Natural killer cell (primary cell): ENCODE results near the gene VEGFB. TPM values are rescaled to one million over a fixed set of nuclear protein-coding genes. Genes with fewer than 3 reads are reported as not detected.

Experiments
- ATAC-seq, 3 donors: fragments of 150-1000 bp in 2 of 3; fragments of 200-7000 bp in 1 of 3; cut with Tn5 transposase; 1 replicate in 1 of 3; 2 replicates in 2 of 3; pipeline ENCODE4 v1.10.0; 2021; ENCODE audit warnings: mild to moderate bottlenecking in 2 of 3, moderate library complexity in 2 of 3
- DNase-seq, 2 donors: peaks; one replicate each; pipeline versions ENCODE4 v3.0.0 to v3.0.0-alpha.2; 2013 to 2021; ENCODE audit warnings: mixed read lengths in 1 of 2
- H3K27ac ChIP-seq: one replicate; pipeline ENCODE4 v1.5.1; 2013; ENCODE audit warnings: mild to moderate bottlenecking, low read length
- H3K27me3 ChIP-seq: one replicate; pipeline ENCODE4 v1.6.1; 2013; ENCODE audit warnings: low read length; ENCODE audit not compliant: control insufficient read depth, insufficient read depth
- H3K36me3 ChIP-seq: one replicate; pipeline ENCODE4 v1.6.1; 2013; ENCODE audit warnings: low read length; ENCODE audit not compliant: control insufficient read depth, insufficient read depth
- H3K4me1 ChIP-seq: one replicate; pipeline ENCODE4 v1.6.1; 2013; ENCODE audit warnings: low read length; ENCODE audit not compliant: control insufficient read depth, insufficient read depth
- H3K4me3 ChIP-seq: one replicate; pipeline ENCODE4 v1.5.1; 2013; ENCODE audit warnings: low read length
- H3K9me3 ChIP-seq: one replicate; pipeline ENCODE4 v1.6.1; 2013; ENCODE audit warnings: low read length; ENCODE audit not compliant: control insufficient read depth, insufficient read depth
- H3K27ac Mint-ChIP-seq, 2 donors: one replicate each; pipeline ENCODE4 v1.8.0; 2022; ENCODE audit warnings: mild to moderate bottlenecking in 2 of 2, mixed read lengths in 2 of 2, moderate library complexity in 1 of 2
- H3K27me3 Mint-ChIP-seq, 2 donors: one replicate each; pipeline ENCODE4 v1.8.0; 2022; ENCODE audit warnings: low read depth in 2 of 2, mixed read lengths in 2 of 2
- H3K36me3 Mint-ChIP-seq: one replicate; pipeline ENCODE4 v1.8.0; 2022; ENCODE audit warnings: mixed read lengths
- H3K4me1 Mint-ChIP-seq, 2 donors: one replicate each; pipeline ENCODE4 v1.8.0; 2022; ENCODE audit warnings: mixed read lengths in 2 of 2
- H3K4me3 Mint-ChIP-seq: one replicate; pipeline ENCODE4 v1.8.0; 2022; ENCODE audit warnings: mild to moderate bottlenecking, moderate library complexity, mixed read lengths
- H3K9me3 Mint-ChIP-seq, 2 donors: one replicate each; pipeline ENCODE4 v1.8.0; 2022; ENCODE audit warnings: mixed read lengths in 2 of 2
- CTCF ChIP-seq: fragments of 200-600 bp; IDR thresholded peaks from one replicate; pipeline ENCODE4 v1.8.0; 2022; ENCODE audit warnings: antibody characterized with exemption
- WGBS: methylation state at CpG from one replicate; pipeline ENCODE4 v1.1.7; 2013; ENCODE audit warnings: missing lambda C conversion rate; ENCODE audit not compliant: insufficient coverage; 5-methylcytosine and 5-hydroxymethylcytosine counted together
- intact Hi-C: fragments of 100-400 bp; cut with micrococcal nuclease; formaldehyde crosslinking; loops from one replicate; pipeline ENCODE4 v1.14.2; 2022
- total RNA-seq, 4 donors: library from RNA; stranded (reverse); fragments of 120-200 nt in 1 of 4; gene quantifications; one replicate each; pipeline versions ENCODE4 v1.2.3 to v1.2.4, GENCODE V29; 2013 to 2022

The VEGFB gene
- total RNA-seq, 3 donors from 2014 or later (not counting 1 experiment from before 2014, with no cell fraction given): 30.7 to 38.7 (median 37.3) TPM

DNA sequence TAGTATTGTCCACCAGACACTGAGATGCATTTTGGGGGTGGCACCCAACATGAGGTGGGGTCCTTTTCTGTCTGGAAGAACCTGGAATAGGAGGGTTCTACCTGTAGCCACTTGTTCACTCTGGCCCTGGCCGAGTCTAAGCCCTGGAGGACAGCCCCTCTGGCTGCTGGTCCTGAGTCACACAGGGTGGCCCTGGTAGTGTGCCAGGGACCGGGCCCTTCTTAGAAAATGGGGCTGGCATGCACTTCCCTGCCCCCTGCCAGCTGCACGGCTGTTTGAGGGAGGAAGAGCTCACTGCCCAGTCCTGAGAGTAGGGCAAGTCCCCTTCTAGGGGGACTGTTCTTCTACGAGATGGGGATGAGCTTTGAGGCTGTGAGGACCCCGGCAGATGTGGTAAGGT lies 19.1 kb downstream of the VEGFB start:
- H3K36me3 ChIP-seq: peaks cover 6% of the 10 kb centered on the region
- no peaks in the 10 kb centered on the region for H3K27me3 ChIP-seq
- intact Hi-C loops: no loop called here
- H3K4me3 Mint-ChIP-seq: no peak overlapping the region
- no peak overlapping the region for H3K27ac Mint-ChIP-seq
- peaks cover 27% of the 10 kb centered on the region for H3K4me1 ChIP-seq
- no peak for TF ChIP-seq CTCF
- no peak overlapping the region for H3K27ac ChIP-seq
- DNase-seq: no peak
- no peaks in the 10 kb centered on the region for H3K27me3 Mint-ChIP-seq
- H3K36me3 Mint-ChIP-seq: no peaks in the 10 kb centered on the region
- H3K4me1 Mint-ChIP-seq: peaks cover 0 to 15% of the 10 kb centered on the region in 2 donors
- ATAC-seq: no peak
- H3K9me3 ChIP-seq: no peaks in the 10 kb centered on the region
- no peaks in the 10 kb centered on the region for H3K9me3 Mint-ChIP-seq
- WGBS: 83% methylated on average over 5 of the region's 5 CpGs
- H3K4me3 ChIP-seq: no peak overlapping the region

DNA sequence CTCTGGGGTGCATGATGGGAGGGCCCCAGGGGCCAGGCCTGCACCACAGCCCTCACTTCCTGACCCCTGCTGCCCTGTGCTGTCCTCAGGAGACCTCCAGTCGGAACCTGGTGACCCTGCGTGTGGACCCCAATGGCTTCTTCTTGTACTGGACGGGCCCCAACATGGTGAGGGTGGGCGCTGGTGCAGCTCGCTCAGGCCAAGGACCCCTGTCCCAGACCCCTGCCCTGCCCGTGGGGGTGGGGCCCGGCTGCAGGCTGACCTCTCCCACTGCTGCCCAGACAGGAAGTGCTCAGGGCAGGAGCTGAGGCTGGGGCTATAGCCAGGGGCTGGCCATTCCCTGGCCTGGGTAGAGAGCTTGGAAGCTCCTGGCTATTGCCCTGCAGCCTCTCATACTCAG lies 19.9 kb downstream of the VEGFB start:
- Mint-ChIP-seq H3K36me3 (no peaks in the 10 kb centered on the region), H3K27me3 (no peaks in the 10 kb centered on the region), H3K4me3 (no peak overlapping the region), H3K9me3 (no peaks in the 10 kb centered on the region), H3K27ac (no peak overlapping the region), H3K4me1 (peaks cover 0 to 12% of the 10 kb centered on the region in 2 donors)
- Histone ChIP-seq H3K27me3 (no peaks in the 10 kb centered on the region), H3K27ac (no peak overlapping the region), H3K36me3 (peaks cover 6% of the 10 kb centered on the region), H3K4me3 (no peak overlapping the region), H3K9me3 (no peaks in the 10 kb centered on the region), H3K4me1 (peaks cover 27% of the 10 kb centered on the region)
- no peak for TF ChIP-seq CTCF
- intact Hi-C loops: no loop called here
- no peak for DNase-seq
- ATAC-seq: no peak
- WGBS: 97% methylated on average over 7 of the region's 7 CpGs

- no peaks in the 10 kb centered on the region for H3K27me3 ChIP-seq
- H3K4me1 Mint-ChIP-seq: peaks cover 0 to 19% of the 10 kb centered on the region in 2 donors
- WGBS: 95% methylated on average over 35 of the region's 35 CpGs
- H3K4me1 ChIP-seq: peaks cover 25% of the 10 kb centered on the region
- no peak for TF ChIP-seq CTCF
- no peaks in the 10 kb centered on the region for H3K36me3 Mint-ChIP-seq
- no peak overlapping the region for H3K27ac Mint-ChIP-seq
- intact Hi-C loops: no loop called here
- no peak overlapping the region for H3K4me3 Mint-ChIP-seq
- H3K27ac ChIP-seq: no peak overlapping the region
- H3K27me3 Mint-ChIP-seq: no peaks in the 10 kb centered on the region
- peaks cover 6% of the 10 kb centered on the region for H3K36me3 ChIP-seq
- H3K4me3 ChIP-seq: no peak overlapping the region
- H3K9me3 ChIP-seq: no peaks in the 10 kb centered on the region
- ATAC-seq: no peak
- no peaks in the 10 kb centered on the region for H3K9me3 Mint-ChIP-seq
- DNase-seq: no peak
Measured at GRCh38 chr11:64255135-64256128, 21.0 kb downstream of the VEGFB start.
